Measurements from ENCODE around the gene APOL4.

- TF ChIP-seq EZH2 (IDR thresholded peaks at IDR 0.05) (no peak), POLR2AphosphoS5 (IDR thresholded peaks at IDR 0.05; ENCODE audit: borderline replicate concordance, low read depth, low read length) (no peak), FOXP2 (optimal IDR thresholded peaks at IDR 0.05; ENCODE audit: control extremely low read depth, extremely low read length, insufficient read depth) (no peak)
Observed at GRCh38 chr22:36201630-36202319, at the start of gene APOL4.
